Activated naive CD8-positive, alpha-beta T cell treated with anti-CD3 and anti-CD28 coated beads, Interleukin-2, amount 50 U/mL, for 24 hours (primary cell): ENCODE measurements around the gene KMT2C.

Experiments used
- ATAC-seq: fragments of 150-1000 bp; cut with Tn5 transposase; one replicate; pipeline ENCODE4 v1.10.0; 2021
- DNase-seq: peaks from one replicate; pipeline ENCODE4 v3.0.0; 2021
- H3K27ac Mint-ChIP-seq: one replicate; pipeline ENCODE4 v1.8.0; 2021; ENCODE audit warnings: mild to moderate bottlenecking, mixed read lengths
- H3K27me3 Mint-ChIP-seq: one replicate; pipeline ENCODE4 v1.8.0; 2021; ENCODE audit warnings: mixed read lengths
- H3K36me3 Mint-ChIP-seq: one replicate; pipeline ENCODE4 v1.8.0; 2021; ENCODE audit warnings: low read depth, mixed read lengths
- H3K4me1 Mint-ChIP-seq: one replicate; pipeline ENCODE4 v1.8.0; 2021; ENCODE audit warnings: mixed read lengths
- H3K4me3 Mint-ChIP-seq: one replicate; pipeline ENCODE4 v1.8.0; 2021; ENCODE audit warnings: mild to moderate bottlenecking, moderate library complexity, mixed read lengths
- H3K9me3 Mint-ChIP-seq: one replicate; pipeline ENCODE4 v1.8.0; 2021; ENCODE audit warnings: mixed read lengths

The KMT2C gene

GRCh38 chr7:152085131-152085530, 350.7 kb downstream of the KMT2C start:
- H3K27ac Mint-ChIP-seq, result no peak overlapping the region
- peaks cover 39% of the 10 kb centered on the region for H3K36me3 Mint-ChIP-seq
- DNase-seq, result no peak
- no peak for ATAC-seq
- no peak overlapping the region for H3K4me3 Mint-ChIP-seq
- H3K27me3 Mint-ChIP-seq, result no peaks in the 10 kb centered on the region
- H3K4me1 Mint-ChIP-seq, result peaks cover 2% of the 10 kb centered on the region
- peaks cover 19% of the 10 kb centered on the region for H3K9me3 Mint-ChIP-seq
